Transverse colon (tissue), 4 donors: ENCODE results near the gene EHBP1. TPM values are rescaled to one million over a fixed set of nuclear protein-coding genes. Genes with fewer than 3 reads are reported as not detected.

ENCODE experiments used
- DNase-seq: peaks from one replicate; pipeline ENCODE4 v3.0.0-alpha.2; 2019
- H3K27ac ChIP-seq, 4 donors: fragments of 200-600 bp; sonication (generic); 2 replicates each; pipeline ENCODE4 v1.5.1; 2016 to 2018; ENCODE audit warnings: inconsistent platforms in 4 of 4
- H3K27me3 ChIP-seq: fragments of 200-600 bp; sonication (generic); 2 replicates; pipeline ENCODE4 v1.5.1; 2017; ENCODE audit warnings: inconsistent platforms
- H3K36me3 ChIP-seq, 4 donors: fragments of 200-600 bp; sonication (generic); 2 replicates each; pipeline ENCODE4 v1.5.1; 2017 to 2019; ENCODE audit warnings: inconsistent platforms in 4 of 4
- H3K4me1 ChIP-seq, 4 donors: fragments of 200-600 bp; sonication (generic); 2 replicates each; pipeline ENCODE4 v1.5.1; 2017 to 2020; ENCODE audit warnings: inconsistent platforms in 4 of 4
- H3K4me3 ChIP-seq, 4 donors: fragments of 200-600 bp; sonication (generic); 1 replicate in 1 of 4; 2 replicates in 3 of 4; pipeline versions ENCODE4 v1.5.1 to v1.6.1; 2017 to 2019; ENCODE audit warnings: inconsistent platforms in 4 of 4
- H3K9me3 ChIP-seq, 2 donors: fragments of 200-600 bp; sonication (generic); 2 replicates each; pipeline ENCODE4 v1.5.1; 2017 to 2019; ENCODE audit warnings: inconsistent platforms in 2 of 2
- EP300 ChIP-seq: sonication (generic); formaldehyde crosslinking; IDR thresholded peaks from one replicate; pipeline ENCODE4 v1.6.1; 2017; ENCODE audit warnings: antibody characterized with exemption, low read depth
- POLR2A ChIP-seq: fragments of 450-650 bp; IDR thresholded peaks from one replicate; pipeline ENCODE4 v1.6.1; 2016; ENCODE audit warnings: antibody characterized with exemption, mild to moderate bottlenecking, moderate library complexity
- POLR2AphosphoS5 ChIP-seq, 3 donors: sonication (generic); formaldehyde crosslinking; IDR thresholded peaks; one replicate each; pipeline ENCODE4 v1.6.1; 2016; ENCODE audit warnings: antibody characterized with exemption in 3 of 3
- WGBS, 2 donors: methylation state at CpG; one replicate each; pipeline ENCODE4 v1.1.5; 2018; ENCODE audit warnings: low coverage in 1 of 2; 5-methylcytosine and 5-hydroxymethylcytosine counted together
- in situ Hi-C, 4 donors: fragments of 200-750 bp; cut with MboI; loops; one replicate each; pipeline versions ENCODE4 v1.15.0 to v1.15.1; 2017; ENCODE audit warnings: low sequenced_read_pairs in 3 of 4, low pct_ligation_motif_present in 1 of 4, low pct_unique_long_range_greater_than_20kb in 1 of 4
- intact Hi-C: fragments of 100-400 bp; cut with DNase I; formaldehyde crosslinking; loops from one replicate; pipeline ENCODE4 v1.15.1; 2023; ENCODE audit warnings: low total_unique reads
- total RNA-seq, 4 donors: library from RNA; depleted of rRNA; stranded (reverse); fragments of >200 nt; gene quantifications; one replicate each; pipeline ENCODE4 v1.1.0, GENCODE V29; 2016
- TF ChIP-seq, protein P1 (sequence below), 5 experiments: fragments of 200-600 bp in 3 of 5; fragments of 450-650 bp in 2 of 5; sonication (generic) in 3 of 5; IDR thresholded peaks; 1 replicate in 2 of 5; 2 replicates in 3 of 5; pipeline ENCODE4 v1.5.1; 2016 to 2017; ENCODE audit warnings: antibody characterized with exemption in 5 of 5, inconsistent platforms in 3 of 5, mild to moderate bottlenecking in 2 of 5, moderate library complexity in 1 of 5

The EHBP1 gene
- total RNA-seq, 4 donors from 2014 or later, result 41.1 to 69.4 (median 47.0) TPM

GRCh38 chr2:62966991-62967390 is 261.5 kb downstream of the EHBP1 start:
- in situ Hi-C loops (no loop called here), intact Hi-C loops (no loop called here)
- no peak for TF ChIP-seq POLR2A
- TF ChIP-seq POLR2AphosphoS5 (IDR thresholded peaks at IDR 0.05), result no peak
- no peak for TF ChIP-seq EP300
- TF ChIP-seq, protein P1, sequence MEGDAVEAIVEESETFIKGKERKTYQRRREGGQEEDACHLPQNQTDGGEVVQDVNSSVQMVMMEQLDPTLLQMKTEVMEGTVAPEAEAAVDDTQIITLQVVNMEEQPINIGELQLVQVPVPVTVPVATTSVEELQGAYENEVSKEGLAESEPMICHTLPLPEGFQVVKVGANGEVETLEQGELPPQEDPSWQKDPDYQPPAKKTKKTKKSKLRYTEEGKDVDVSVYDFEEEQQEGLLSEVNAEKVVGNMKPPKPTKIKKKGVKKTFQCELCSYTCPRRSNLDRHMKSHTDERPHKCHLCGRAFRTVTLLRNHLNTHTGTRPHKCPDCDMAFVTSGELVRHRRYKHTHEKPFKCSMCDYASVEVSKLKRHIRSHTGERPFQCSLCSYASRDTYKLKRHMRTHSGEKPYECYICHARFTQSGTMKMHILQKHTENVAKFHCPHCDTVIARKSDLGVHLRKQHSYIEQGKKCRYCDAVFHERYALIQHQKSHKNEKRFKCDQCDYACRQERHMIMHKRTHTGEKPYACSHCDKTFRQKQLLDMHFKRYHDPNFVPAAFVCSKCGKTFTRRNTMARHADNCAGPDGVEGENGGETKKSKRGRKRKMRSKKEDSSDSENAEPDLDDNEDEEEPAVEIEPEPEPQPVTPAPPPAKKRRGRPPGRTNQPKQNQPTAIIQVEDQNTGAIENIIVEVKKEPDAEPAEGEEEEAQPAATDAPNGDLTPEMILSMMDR (IDR thresholded peaks at IDR 0.05), result no peak
- WGBS, 2 donors, result 95 to 100% methylated on average over 1 to 6 of the region's 6 CpGs
- no peaks in the 10 kb centered on the region for H3K4me1 ChIP-seq
- no peak overlapping the region for H3K4me3 ChIP-seq
- no peaks in the 10 kb centered on the region for H3K9me3 ChIP-seq
- H3K36me3 ChIP-seq, result peaks cover 0 to 6% (median 0%) of the 10 kb centered on the region in 4 donors
- H3K27me3 ChIP-seq, result no peaks in the 10 kb centered on the region
- no peak overlapping the region for H3K27ac ChIP-seq
- DNase-seq, result no peak

- TF ChIP-seq, protein P1 (IDR thresholded peaks at IDR 0.05), result no peak
- TF ChIP-seq EP300 (no peak), POLR2A (no peak), POLR2AphosphoS5 (IDR thresholded peaks at IDR 0.05) (no peak)
- intact Hi-C loops (no loop called here), in situ Hi-C loops (no loop called here)
- H3K36me3 ChIP-seq, result peaks cover 0 to 6% (median 0%) of the 10 kb centered on the region in 4 donors
- peaks cover 0 to 6% (median 0%) of the 10 kb centered on the region in 4 donors for H3K4me1 ChIP-seq
- 69 to 80% methylated on average over 1 of the region's 1 CpG for WGBS, 2 donors
- no peaks in the 10 kb centered on the region for H3K9me3 ChIP-seq
- H3K27ac ChIP-seq, result no peak overlapping the region
- no peak overlapping the region for H3K4me3 ChIP-seq
- DNase-seq, result no peak
- H3K27me3 ChIP-seq, result no peaks in the 10 kb centered on the region
These were observed 262.7 kb downstream of the EHBP1 start for GRCh38 chr2:62968168-62968567.

GRCh38 chr2:62968668-62969067 is 263.2 kb downstream of the EHBP1 start:
- intact Hi-C loops, result no loop called here
- no peaks in the 10 kb centered on the region for H3K9me3 ChIP-seq
- H3K4me3 ChIP-seq, result no peak overlapping the region
- in situ Hi-C loops, result no loop called here
- H3K27me3 ChIP-seq, result no peaks in the 10 kb centered on the region
- peaks cover 0 to 6% (median 0%) of the 10 kb centered on the region in 4 donors for H3K4me1 ChIP-seq
- DNase-seq, result no peak
- no peak overlapping the region for H3K27ac ChIP-seq
- TF ChIP-seq POLR2AphosphoS5 (IDR thresholded peaks at IDR 0.05) (no peak), POLR2A (no peak), EP300 (no peak)
- TF ChIP-seq, protein P1 (IDR thresholded peaks at IDR 0.05), result no peak
- H3K36me3 ChIP-seq, result peaks cover 0 to 6% (median 0%) of the 10 kb centered on the region in 4 donors
- WGBS, 2 donors, result 86 to 93% methylated on average over 1 of the region's 1 CpG

DNA sequence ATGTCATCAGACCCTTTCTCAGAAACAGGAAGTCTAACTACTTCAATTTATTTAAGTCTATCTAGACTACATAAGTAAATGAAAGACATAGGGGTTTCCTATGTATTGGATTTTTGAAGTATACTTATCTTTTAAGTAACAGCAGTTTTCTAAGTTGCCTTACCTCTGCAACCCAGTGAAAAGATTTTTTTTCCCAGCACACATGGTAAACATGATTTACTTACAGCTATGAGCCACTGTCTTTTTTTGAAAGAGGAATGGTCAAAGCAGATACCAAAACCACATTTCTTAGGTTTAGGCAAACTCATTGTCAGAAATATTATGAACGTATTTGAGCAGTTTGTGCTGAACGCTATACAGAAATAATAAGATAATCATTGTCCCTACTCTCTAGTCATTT is 266.4 kb downstream of the EHBP1 start:
- 89 to 98% methylated on average over 2 of the region's 2 CpGs for WGBS, 2 donors
- Histone ChIP-seq H3K4me1 (peaks cover 0 to 6% (median 0%) of the 10 kb centered on the region in 4 donors), H3K36me3 (no peaks in the 10 kb centered on the region), H3K27ac (no peak overlapping the region), H3K4me3 (no peak overlapping the region), H3K9me3 (no peaks in the 10 kb centered on the region), H3K27me3 (no peaks in the 10 kb centered on the region)
- no peak for DNase-seq
- in situ Hi-C loops (no loop called here), intact Hi-C loops (no loop called here)
- TF ChIP-seq POLR2AphosphoS5 (IDR thresholded peaks at IDR 0.05) (no peak), POLR2A (no peak), EP300 (no peak)
- TF ChIP-seq, protein P1 (IDR thresholded peaks at IDR 0.05), result no peak
